GM12878 (cell line): ENCODE measurements around the gene POU4F1.

Experiments used
- CHD2 ChIP-seq: IDR thresholded peaks from 2 replicates; pipeline ENCODE4 v1.6.1; 2011; ENCODE audit warnings: low read depth, low read length, improper control_type of control experiment, borderline replicate concordance
- EGR1 ChIP-seq, 2 experiments: IDR thresholded peaks; 1 replicate in 1 of 2; 2 replicates in 1 of 2; pipeline ENCODE4 v1.6.1; 2011 to 2012; ENCODE audit warnings: low read depth in 2 of 2, low read length in 2 of 2, borderline replicate concordance in 1 of 2, mild to moderate bottlenecking in 1 of 2, moderate library complexity in 1 of 2
- EP300 ChIP-seq, 2 experiments: fragments of 150-350 bp in 1 of 2; IDR thresholded peaks; 2 replicates each; pipeline ENCODE4 v1.6.1; 2011 to 2012; ENCODE audit warnings: low read depth in 2 of 2, low read length in 2 of 2, borderline replicate concordance in 1 of 2, improper control_type of control experiment in 1 of 2, inconsistent platforms in 1 of 2; ENCODE audit not compliant: control insufficient read depth in 1 of 2
- ESRRA ChIP-seq: IDR thresholded peaks from 2 replicates; pipeline ENCODE4 v1.6.1; 2012; ENCODE audit warnings: mild to moderate bottlenecking, low read length, improper control_type of control experiment
- EZH2 ChIP-seq: IDR thresholded peaks from 2 replicates; pipeline ENCODE4 v1.6.1; 2012; ENCODE audit warnings: low read depth, mild to moderate bottlenecking, control low read depth, inconsistent platforms, low read length, borderline replicate concordance; ENCODE audit not compliant: control insufficient read depth
- FOXK2 ChIP-seq: fragments of 450-650 bp; IDR thresholded peaks from 2 replicates; pipeline ENCODE4 v1.6.1; 2017; ENCODE audit warnings: mild to moderate bottlenecking, moderate library complexity
- HDAC6 ChIP-seq: fragments of 200-600 bp; sonication (generic); IDR thresholded peaks from one replicate; pipeline ENCODE4 v1.8.0; 2017; ENCODE audit warnings: antibody characterized with exemption; ENCODE audit not compliant: unreplicated experiment
- KDM1A ChIP-seq: fragments of 200-600 bp; sonication (generic); IDR thresholded peaks from 2 replicates; pipeline ENCODE4 v1.6.1; 2016; ENCODE audit warnings: borderline replicate concordance
- TF ChIP-seq, protein P1 (sequence below): fragments of 450-650 bp; IDR thresholded peaks from 2 replicates; pipeline ENCODE4 v1.6.1; 2016; ENCODE audit warnings: mild to moderate bottlenecking
- TF ChIP-seq, protein P2 (sequence below), 3 experiments: IDR thresholded peaks in 2 of 3; conservative IDR thresholded peaks in 1 of 3; 2 replicates each; pipeline ENCODE4 v1.5.1; 2011; ENCODE audit warnings: low read depth in 3 of 3, low read length in 3 of 3, mild to moderate bottlenecking in 3 of 3, control low read depth in 2 of 3, moderate library complexity in 2 of 3, inconsistent platforms in 1 of 3, mixed read lengths in 1 of 3; ENCODE audit not compliant: control insufficient read depth in 2 of 3, insufficient read depth in 1 of 3; ENCODE audit errors: extremely low read depth in 1 of 3
- TF ChIP-seq, protein P3 (sequence below): IDR thresholded peaks from 2 replicates; pipeline ENCODE4 v1.6.1; 2012; ENCODE audit warnings: low read depth, low read length, improper control_type of control experiment
- TF ChIP-seq, protein P4 (sequence below): IDR thresholded peaks from 2 replicates; pipeline ENCODE4 v1.6.1; 2012; ENCODE audit warnings: low read length, inconsistent platforms
- TF ChIP-seq, protein P5 (sequence below): IDR thresholded peaks from 2 replicates; pipeline ENCODE4 v1.6.1; 2011; ENCODE audit warnings: low read depth, mild to moderate bottlenecking, low read length, moderate library complexity, borderline replicate concordance; ENCODE audit errors: extremely low read depth
- TF ChIP-seq, protein P6 (sequence below): fragments of 450-650 bp; IDR thresholded peaks from 2 replicates; pipeline ENCODE4 v1.6.1; 2014; ENCODE audit warnings: mild to moderate bottlenecking

DNA sequence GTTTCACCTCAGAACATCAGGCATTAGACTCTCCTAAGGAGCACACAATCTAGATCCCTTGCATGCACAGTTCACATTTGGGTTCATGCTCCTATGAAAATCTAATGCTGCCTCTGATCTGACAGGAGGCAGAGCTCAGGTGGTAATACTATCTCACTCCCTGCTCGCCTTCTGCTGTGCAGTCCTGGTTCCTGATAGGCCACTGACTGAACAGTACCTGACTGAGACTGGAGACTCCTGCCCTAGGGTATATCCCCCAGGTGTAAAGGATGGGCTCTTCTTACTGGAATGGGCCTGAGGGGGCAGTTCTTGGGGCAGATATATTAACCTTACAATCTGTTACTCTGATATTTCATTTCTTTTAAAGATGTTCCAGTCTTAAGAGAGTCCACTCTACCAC, 49.3 kb upstream of the POU4F1 start:
- TF ChIP-seq EP300 (IDR thresholded peaks at IDR 0.05; ENCODE audit: borderline replicate concordance in 1 of 2, control insufficient read depth in 1 of 2, low read depth in 2 of 2, low read length in 2 of 2), result no peak
- TF ChIP-seq, protein P1, sequence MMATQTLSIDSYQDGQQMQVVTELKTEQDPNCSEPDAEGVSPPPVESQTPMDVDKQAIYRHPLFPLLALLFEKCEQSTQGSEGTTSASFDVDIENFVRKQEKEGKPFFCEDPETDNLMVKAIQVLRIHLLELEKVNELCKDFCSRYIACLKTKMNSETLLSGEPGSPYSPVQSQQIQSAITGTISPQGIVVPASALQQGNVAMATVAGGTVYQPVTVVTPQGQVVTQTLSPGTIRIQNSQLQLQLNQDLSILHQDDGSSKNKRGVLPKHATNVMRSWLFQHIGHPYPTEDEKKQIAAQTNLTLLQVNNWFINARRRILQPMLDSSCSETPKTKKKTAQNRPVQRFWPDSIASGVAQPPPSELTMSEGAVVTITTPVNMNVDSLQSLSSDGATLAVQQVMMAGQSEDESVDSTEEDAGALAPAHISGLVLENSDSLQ, result no peak
- TF ChIP-seq, protein P2, sequence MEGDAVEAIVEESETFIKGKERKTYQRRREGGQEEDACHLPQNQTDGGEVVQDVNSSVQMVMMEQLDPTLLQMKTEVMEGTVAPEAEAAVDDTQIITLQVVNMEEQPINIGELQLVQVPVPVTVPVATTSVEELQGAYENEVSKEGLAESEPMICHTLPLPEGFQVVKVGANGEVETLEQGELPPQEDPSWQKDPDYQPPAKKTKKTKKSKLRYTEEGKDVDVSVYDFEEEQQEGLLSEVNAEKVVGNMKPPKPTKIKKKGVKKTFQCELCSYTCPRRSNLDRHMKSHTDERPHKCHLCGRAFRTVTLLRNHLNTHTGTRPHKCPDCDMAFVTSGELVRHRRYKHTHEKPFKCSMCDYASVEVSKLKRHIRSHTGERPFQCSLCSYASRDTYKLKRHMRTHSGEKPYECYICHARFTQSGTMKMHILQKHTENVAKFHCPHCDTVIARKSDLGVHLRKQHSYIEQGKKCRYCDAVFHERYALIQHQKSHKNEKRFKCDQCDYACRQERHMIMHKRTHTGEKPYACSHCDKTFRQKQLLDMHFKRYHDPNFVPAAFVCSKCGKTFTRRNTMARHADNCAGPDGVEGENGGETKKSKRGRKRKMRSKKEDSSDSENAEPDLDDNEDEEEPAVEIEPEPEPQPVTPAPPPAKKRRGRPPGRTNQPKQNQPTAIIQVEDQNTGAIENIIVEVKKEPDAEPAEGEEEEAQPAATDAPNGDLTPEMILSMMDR (IDR thresholded peaks at IDR 0.05 in 2 of 3, conservative IDR thresholded peaks at IDR 0.05 in 1 of 3; ENCODE audit: control insufficient read depth in 2 of 3, extremely low read depth in 1 of 3, insufficient read depth in 1 of 3, low read depth in 3 of 3, low read length in 3 of 3), result no peak
- TF ChIP-seq HDAC6, result no peak
- TF ChIP-seq, protein P3, sequence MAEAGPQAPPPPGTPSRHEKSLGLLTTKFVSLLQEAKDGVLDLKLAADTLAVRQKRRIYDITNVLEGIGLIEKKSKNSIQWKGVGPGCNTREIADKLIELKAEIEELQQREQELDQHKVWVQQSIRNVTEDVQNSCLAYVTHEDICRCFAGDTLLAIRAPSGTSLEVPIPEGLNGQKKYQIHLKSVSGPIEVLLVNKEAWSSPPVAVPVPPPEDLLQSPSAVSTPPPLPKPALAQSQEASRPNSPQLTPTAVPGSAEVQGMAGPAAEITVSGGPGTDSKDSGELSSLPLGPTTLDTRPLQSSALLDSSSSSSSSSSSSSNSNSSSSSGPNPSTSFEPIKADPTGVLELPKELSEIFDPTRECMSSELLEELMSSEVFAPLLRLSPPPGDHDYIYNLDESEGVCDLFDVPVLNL, result no peak
- TF ChIP-seq, protein P4, sequence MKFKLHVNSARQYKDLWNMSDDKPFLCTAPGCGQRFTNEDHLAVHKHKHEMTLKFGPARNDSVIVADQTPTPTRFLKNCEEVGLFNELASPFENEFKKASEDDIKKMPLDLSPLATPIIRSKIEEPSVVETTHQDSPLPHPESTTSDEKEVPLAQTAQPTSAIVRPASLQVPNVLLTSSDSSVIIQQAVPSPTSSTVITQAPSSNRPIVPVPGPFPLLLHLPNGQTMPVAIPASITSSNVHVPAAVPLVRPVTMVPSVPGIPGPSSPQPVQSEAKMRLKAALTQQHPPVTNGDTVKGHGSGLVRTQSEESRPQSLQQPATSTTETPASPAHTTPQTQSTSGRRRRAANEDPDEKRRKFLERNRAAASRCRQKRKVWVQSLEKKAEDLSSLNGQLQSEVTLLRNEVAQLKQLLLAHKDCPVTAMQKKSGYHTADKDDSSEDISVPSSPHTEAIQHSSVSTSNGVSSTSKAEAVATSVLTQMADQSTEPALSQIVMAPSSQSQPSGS, result no peak
- no peak for TF ChIP-seq FOXK2
- TF ChIP-seq ESRRA, result no peak
- TF ChIP-seq EZH2, result no peak
- TF ChIP-seq, protein P5, sequence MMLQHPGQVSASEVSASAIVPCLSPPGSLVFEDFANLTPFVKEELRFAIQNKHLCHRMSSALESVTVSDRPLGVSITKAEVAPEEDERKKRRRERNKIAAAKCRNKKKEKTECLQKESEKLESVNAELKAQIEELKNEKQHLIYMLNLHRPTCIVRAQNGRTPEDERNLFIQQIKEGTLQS, result no peak
- no peak for TF ChIP-seq EGR1 (IDR thresholded peaks at IDR 0.05; ENCODE audit: borderline replicate concordance in 1 of 2, low read depth in 2 of 2, low read length in 2 of 2)
- TF ChIP-seq, protein P6, sequence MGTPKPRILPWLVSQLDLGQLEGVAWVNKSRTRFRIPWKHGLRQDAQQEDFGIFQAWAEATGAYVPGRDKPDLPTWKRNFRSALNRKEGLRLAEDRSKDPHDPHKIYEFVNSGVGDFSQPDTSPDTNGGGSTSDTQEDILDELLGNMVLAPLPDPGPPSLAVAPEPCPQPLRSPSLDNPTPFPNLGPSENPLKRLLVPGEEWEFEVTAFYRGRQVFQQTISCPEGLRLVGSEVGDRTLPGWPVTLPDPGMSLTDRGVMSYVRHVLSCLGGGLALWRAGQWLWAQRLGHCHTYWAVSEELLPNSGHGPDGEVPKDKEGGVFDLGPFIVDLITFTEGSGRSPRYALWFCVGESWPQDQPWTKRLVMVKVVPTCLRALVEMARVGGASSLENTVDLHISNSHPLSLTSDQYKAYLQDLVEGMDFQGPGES, result no peak
- TF ChIP-seq CHD2, result no peak
- no peak for TF ChIP-seq KDM1A
